Activated CD8-positive, alpha-beta T cell treated with anti-CD3 and anti-CD28 coated beads, Interleukin-2, amount 10 ng/mL, durations not matched to agents 7 days and 5 days (primary cell): ENCODE results near the gene CARS2. TPM values are rescaled to one million over a fixed set of nuclear protein-coding genes. Genes with fewer than 3 reads are reported as not detected.
"Not testable (repeated sequence)": the region's sequence is repeated elsewhere in the genome, so short reads cannot be mapped to it uniquely, and the experiment has no call there.

Experiments used
- ATAC-seq: fragments of 150-1000 bp; cut with Tn5 transposase; one replicate; pipeline ENCODE4 v1.10.0; 2021; ENCODE audit warnings: moderate library complexity
- CTCF ChIA-PET: fragments of 350-600 bp; sonication (Branson Sonifier 250); formaldehyde crosslinking; loops from one replicate; lab custom pipeline; 2021; ENCODE audit warnings: antibody characterized with exemption; lab: Charles Lee
- POLR2A ChIA-PET: fragments of 350-600 bp; sonication (Branson Sonifier 250); formaldehyde crosslinking; loops from one replicate; lab custom pipeline; 2021; ENCODE audit warnings: antibody characterized with exemption; lab: Charles Lee
- DNase-seq: peaks from one replicate; pipeline ENCODE4 v3.0.0-alpha.2; 2020
- H3K27ac Mint-ChIP-seq: one replicate; pipeline ENCODE4 v1.8.0; 2021; ENCODE audit warnings: mild to moderate bottlenecking, mixed read lengths
- H3K27me3 Mint-ChIP-seq: one replicate; pipeline ENCODE4 v1.8.0; 2021; ENCODE audit warnings: low read depth, mixed read lengths
- H3K36me3 Mint-ChIP-seq: one replicate; pipeline ENCODE4 v1.8.0; 2021; ENCODE audit warnings: low read depth, mixed read lengths
- H3K4me1 Mint-ChIP-seq: one replicate; pipeline ENCODE4 v1.8.0; 2021; ENCODE audit warnings: low read depth, mixed read lengths
- H3K4me3 Mint-ChIP-seq: one replicate; pipeline ENCODE4 v1.8.0; 2021; ENCODE audit warnings: mild to moderate bottlenecking, mixed read lengths
- H3K9me3 Mint-ChIP-seq: one replicate; pipeline ENCODE4 v1.8.0; 2022; ENCODE audit warnings: mixed read lengths; ENCODE audit not compliant: insufficient read depth
- total RNA-seq, 2 experiments: library from RNA; stranded (reverse); gene quantifications; one replicate each; pipeline ENCODE4 v1.2.3, GENCODE V29; 2021

The CARS2 gene
- total RNA-seq, 2 experiments from 2014 or later = 73.1 to 79.9 TPM

GRCh38 chr13:110706570-110707372 lies 855 bp upstream of the CARS2 start:
- ATAC-seq = no peak
- POLR2A ChIA-PET = interaction anchor here (0.5 to 2.5 kb wide), 3 partner anchors 8 to 46 kb away, joined by 3 to 28 read pairs (median 4); no protein-coding TSS in a partner anchor
- DNase-seq = no peak
- Mint-ChIP-seq H3K4me3 (peak overlapping the region; percentile 60), H3K27ac (peak overlapping the region; percentile 78), H3K9me3 (no peaks in the 10 kb centered on the region), H3K4me1 (peaks cover 44% of the 10 kb centered on the region), H3K27me3 (no peaks in the 10 kb centered on the region), H3K36me3 (peaks cover 19% of the 10 kb centered on the region)
- CTCF ChIA-PET = interaction anchor here (1.7 kb wide), 1 partner anchor 111 kb away, joined by 4 read pairs; no protein-coding TSS in a partner anchor

- Mint-ChIP-seq H3K9me3 (no peaks in the 10 kb centered on the region), H3K4me1 (peaks cover 38% of the 10 kb centered on the region)
- CTCF ChIA-PET = interaction anchor here (1.2 to 1.7 kb wide), 2 partner anchors 60 to 113 kb away, joined by 3 to 4 read pairs; no protein-coding TSS in a partner anchor
Observed at GRCh38 chr13:110705356-110705825, 525 bp downstream of the CARS2 start.

GRCh38 chr13:110702591-110703526 lies 3.1 kb downstream of the CARS2 start:
- no peak overlapping the region for H3K27ac Mint-ChIP-seq
- ChIA-PET CTCF (interaction anchor here (1.0 to 1.8 kb wide), 3 partner anchors 12 to 58 kb away, joined by 3 to 7 read pairs (median 3); no protein-coding TSS in a partner anchor), POLR2A (interaction anchor here (2.1 kb wide), 1 partner anchor 9 kb away, joined by 9 read pairs; no protein-coding TSS in a partner anchor)
- H3K9me3 Mint-ChIP-seq = no peaks in the 10 kb centered on the region
- no peak overlapping the region for H3K4me3 Mint-ChIP-seq
- no peaks in the 10 kb centered on the region for H3K27me3 Mint-ChIP-seq
- H3K36me3 Mint-ChIP-seq = peaks cover 49% of the 10 kb centered on the region
- DNase-seq (no peak), ATAC-seq (no peak)
- H3K4me1 Mint-ChIP-seq = peaks cover 45% of the 10 kb centered on the region

More at GRCh38 chr13:110705356-110705825, 525 bp downstream of the CARS2 start:
- ATAC-seq = no peak
- no peak for DNase-seq
- Mint-ChIP-seq H3K27ac (peak overlapping the region; percentile 92), H3K27me3 (no peaks in the 10 kb centered on the region), H3K4me3 (peak overlapping the region; percentile 93), H3K36me3 (peaks cover 28% of the 10 kb centered on the region)
- POLR2A ChIA-PET = interaction anchor here (0.6 to 2.5 kb wide), 2 partner anchors 10 to 1874 kb away, joined by 3 to 28 read pairs; no protein-coding TSS in a partner anchor

- Mint-ChIP-seq H3K4me1 (peaks cover 47% of the 10 kb centered on the region), H3K27ac (no peak overlapping the region), H3K4me3 (no peak overlapping the region), H3K27me3 (no peaks in the 10 kb centered on the region), H3K36me3 (peaks cover 57% of the 10 kb centered on the region), H3K9me3 (no peaks in the 10 kb centered on the region)
- no peak for ATAC-seq
- no peak for DNase-seq
- ChIA-PET POLR2A (interaction anchor here (2.1 kb wide), 1 partner anchor 10 kb away, joined by 9 read pairs; no protein-coding TSS in a partner anchor), CTCF (interaction anchor here (1.0 to 1.8 kb wide), 3 partner anchors 11 to 57 kb away, joined by 3 to 7 read pairs (median 3); no protein-coding TSS in a partner anchor)
Observed at GRCh38 chr13:110702089-110702488, 3.8 kb downstream of the CARS2 start.

GRCh38 chr13:110701061-110701460 lies 4.9 kb downstream of the CARS2 start:
- H3K4me3 Mint-ChIP-seq, H3K27me3 Mint-ChIP-seq, H3K9me3 Mint-ChIP-seq, H3K27ac Mint-ChIP-seq, DNase-seq, ATAC-seq, CTCF ChIA-PET: not testable (repeated sequence)
- H3K4me1 Mint-ChIP-seq = peaks cover 46% of the 10 kb centered on the region
- H3K36me3 Mint-ChIP-seq = peaks cover 65% of the 10 kb centered on the region
- POLR2A ChIA-PET = interaction anchor here (2.1 kb wide), 1 partner anchor 11 kb away, joined by 9 read pairs; no protein-coding TSS in a partner anchor

GRCh38 chr13:110700641-110701040 lies 5.3 kb downstream of the CARS2 start:
- no peak for ATAC-seq
- ChIA-PET CTCF (no interaction called here), POLR2A (interaction anchor here (2.1 kb wide), 1 partner anchor 11 kb away, joined by 9 read pairs; no protein-coding TSS in a partner anchor)
- H3K9me3 Mint-ChIP-seq = no peaks in the 10 kb centered on the region
- H3K4me1 Mint-ChIP-seq = peaks cover 46% of the 10 kb centered on the region
- no peak overlapping the region for H3K27ac Mint-ChIP-seq
- H3K4me3 Mint-ChIP-seq = no peak overlapping the region
- H3K27me3 Mint-ChIP-seq = no peaks in the 10 kb centered on the region
- H3K36me3 Mint-ChIP-seq = peaks cover 68% of the 10 kb centered on the region
- DNase-seq = no peak

- no peak overlapping the region for H3K4me3 Mint-ChIP-seq
- H3K27ac Mint-ChIP-seq = no peak overlapping the region
- H3K36me3 Mint-ChIP-seq = peaks cover 69% of the 10 kb centered on the region
- no peaks in the 10 kb centered on the region for H3K27me3 Mint-ChIP-seq
- peaks cover 45% of the 10 kb centered on the region for H3K4me1 Mint-ChIP-seq
- H3K9me3 Mint-ChIP-seq = no peaks in the 10 kb centered on the region
- ChIA-PET CTCF (no interaction called here), POLR2A (no interaction called here)
- DNase-seq (no peak), ATAC-seq (no peak)
Observed at GRCh38 chr13:110700186-110700585, 5.7 kb downstream of the CARS2 start.

GRCh38 chr13:110699148-110700145 lies 6.5 kb downstream of the CARS2 start:
- no peak for ATAC-seq
- ChIA-PET CTCF (no interaction called here), POLR2A (no interaction called here)
- H3K27me3 Mint-ChIP-seq = no peaks in the 10 kb centered on the region
- DNase-seq = no peak
- no peak overlapping the region for H3K4me3 Mint-ChIP-seq
- peaks cover 67% of the 10 kb centered on the region for H3K36me3 Mint-ChIP-seq
- H3K4me1 Mint-ChIP-seq = peaks cover 39% of the 10 kb centered on the region
- H3K27ac Mint-ChIP-seq = no peak overlapping the region
- no peaks in the 10 kb centered on the region for H3K9me3 Mint-ChIP-seq

GRCh38 chr13:110698689-110699088 lies 7.2 kb downstream of the CARS2 start:
- no peak overlapping the region for H3K27ac Mint-ChIP-seq
- ChIA-PET POLR2A (no interaction called here), CTCF (no interaction called here)
- peaks cover 65% of the 10 kb centered on the region for H3K36me3 Mint-ChIP-seq
- DNase-seq (no peak), ATAC-seq (no peak)
- H3K4me1 Mint-ChIP-seq = peaks cover 36% of the 10 kb centered on the region
- H3K27me3 Mint-ChIP-seq = no peaks in the 10 kb centered on the region
- H3K4me3 Mint-ChIP-seq = no peak overlapping the region
- H3K9me3 Mint-ChIP-seq = no peaks in the 10 kb centered on the region

- DNase-seq (no peak), ATAC-seq (no peak)
- Mint-ChIP-seq H3K27me3 (no peaks in the 10 kb centered on the region), H3K4me1 (peaks cover 29% of the 10 kb centered on the region), H3K36me3 (peaks cover 62% of the 10 kb centered on the region), H3K27ac (peak overlapping the region; percentile 33), H3K4me3 (no peak overlapping the region), H3K9me3 (no peaks in the 10 kb centered on the region)
- ChIA-PET CTCF (no interaction called here), POLR2A (interaction anchor here (0.6 to 1.0 kb wide), 2 partner anchors 18 to 942 kb away, joined by 3 read pairs; no protein-coding TSS in a partner anchor)
Observed at GRCh38 chr13:110697842-110698241, 8.1 kb downstream of the CARS2 start.
